HG03095 (cell line): ENCODE data around the gene KCNN3.
"Not testable (repeated sequence)": the region's sequence is repeated elsewhere in the genome, so short reads cannot be mapped to it uniquely, and the experiment has no call there.

Experiments used
- ATAC-seq: cut with Tn5 transposase; IDR thresholded peaks from one replicate; pipeline ENCODE4 v1.9.1; 2021; ENCODE audit warnings: moderate library complexity; ENCODE audit not compliant: unreplicated experiment

KCNN3 gene

GRCh38 chr1:154712166-154712810 lies 157.8 kb downstream of the KCNN3 start:
- ATAC-seq: no peak

DNA sequence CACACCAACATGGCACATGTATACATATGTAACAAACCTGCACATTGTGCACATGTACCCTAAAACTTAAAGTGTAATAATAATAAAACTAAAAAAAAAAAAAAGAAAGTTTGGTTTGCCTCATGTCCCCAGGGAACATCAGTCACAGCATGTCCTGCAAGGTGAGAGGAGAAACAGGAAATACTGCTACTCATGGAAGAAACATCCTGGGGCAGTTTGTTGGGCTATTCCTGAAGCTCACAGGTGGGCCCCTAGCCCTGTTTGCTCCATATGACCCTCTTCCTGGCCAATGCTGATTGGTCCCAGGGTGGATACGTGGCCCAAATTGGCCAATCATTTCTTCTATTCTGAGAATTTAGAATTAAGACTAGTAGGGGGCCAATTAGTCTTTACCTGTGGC lies 158.7 kb downstream of the KCNN3 start:
- no peak for ATAC-seq

- ATAC-seq: no peak
Observed at GRCh38 chr1:154710106-154710505, 160.0 kb downstream of the KCNN3 start.

GRCh38 chr1:154707901-154708463 lies 162.1 kb downstream of the KCNN3 start:
- ATAC-seq: no peak

GRCh38 chr1:154706851-154707250 lies 163.2 kb downstream of the KCNN3 start:
- no peak for ATAC-seq

DNA sequence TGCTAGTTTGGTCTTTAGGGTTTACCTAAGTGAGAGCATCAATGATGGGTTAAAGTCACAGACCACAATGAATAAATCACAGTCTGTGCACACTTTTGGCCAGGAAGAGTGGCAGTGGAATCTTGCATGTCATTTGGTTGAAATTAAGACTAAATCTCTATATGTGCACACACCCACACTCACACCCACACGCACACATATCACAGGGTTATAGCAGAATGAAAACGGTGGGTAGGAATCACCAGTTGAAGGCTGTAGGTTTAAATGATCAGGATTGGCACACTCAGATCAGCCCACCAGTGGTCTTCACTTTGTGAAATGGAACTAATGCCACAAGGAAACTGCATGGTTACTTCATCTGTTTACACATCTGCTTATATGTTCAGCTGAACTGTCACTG lies 164.5 kb downstream of the KCNN3 start:
- ATAC-seq: no peak

GRCh38 chr1:154703170-154703569 lies 166.9 kb downstream of the KCNN3 start:
- ATAC-seq: no peak

GRCh38 chr1:154698320-154699096 lies 171.6 kb downstream of the KCNN3 start:
- no peak for ATAC-seq

DNA sequence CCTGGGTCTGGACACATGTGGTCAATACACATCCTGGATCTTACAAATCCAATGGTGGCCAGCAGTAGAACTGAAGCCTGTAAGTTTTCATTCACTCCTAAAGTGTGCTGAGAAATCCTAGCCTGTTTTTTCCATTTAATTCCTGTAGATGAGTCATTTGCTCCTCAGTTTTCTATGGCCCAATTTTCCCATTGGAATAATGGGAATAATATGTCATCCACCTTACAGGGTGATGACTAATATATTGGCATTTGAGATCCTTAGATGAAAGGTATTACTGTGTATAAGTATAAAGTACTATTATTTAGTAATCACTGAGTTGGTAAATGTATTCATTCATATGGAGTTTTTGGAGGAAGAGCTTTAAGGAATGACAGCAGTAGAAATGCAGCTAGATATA lies 172.4 kb downstream of the KCNN3 start:
- ATAC-seq: no peak

GRCh38 chr1:154696456-154696855 lies 173.6 kb downstream of the KCNN3 start:
- ATAC-seq: no peak

DNA sequence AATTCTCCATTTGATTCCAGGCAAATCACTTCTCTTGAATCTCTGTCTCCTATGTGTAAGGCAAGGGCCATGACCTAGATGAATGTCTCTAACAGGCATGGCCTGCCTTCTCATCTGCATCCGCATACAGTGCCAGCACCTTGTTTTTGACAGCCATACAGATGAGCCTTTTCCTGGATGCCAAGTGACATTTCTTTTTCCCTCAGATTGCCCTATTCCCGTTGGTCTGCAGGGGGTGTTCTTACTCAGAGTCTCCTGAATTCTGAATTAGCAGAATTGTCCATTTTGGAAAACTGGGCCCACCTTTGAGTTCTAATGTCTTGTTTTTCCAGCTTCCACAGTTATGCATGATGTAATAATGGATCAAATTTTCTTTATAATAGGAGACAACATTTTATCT lies 174.1 kb downstream of the KCNN3 start:
- no peak for ATAC-seq

- ATAC-seq: no peak
Observed at GRCh38 chr1:154694995-154695394, 175.1 kb downstream of the KCNN3 start.

- no peak for ATAC-seq
Observed at GRCh38 chr1:154689083-154689482, 181.0 kb downstream of the KCNN3 start.

DNA sequence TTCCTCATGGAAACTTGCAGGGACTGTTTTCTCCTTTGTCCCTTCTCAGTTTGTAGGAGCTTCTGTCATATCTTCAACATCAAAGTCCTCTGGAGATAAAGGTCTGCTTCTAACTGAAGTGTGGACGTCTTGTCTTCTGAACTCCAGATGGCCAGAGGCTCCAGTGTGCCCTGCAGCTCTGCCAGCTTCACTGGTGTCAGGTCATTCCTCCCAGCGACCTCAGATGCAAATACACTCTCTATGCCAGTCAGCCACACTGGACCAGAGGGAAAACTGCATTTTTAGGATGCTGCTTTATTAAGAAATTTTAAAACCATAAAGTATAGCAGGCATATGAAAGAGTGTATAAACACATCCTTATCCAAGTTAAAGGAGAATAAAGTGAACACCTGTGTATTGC lies 183.6 kb downstream of the KCNN3 start:
- no peak for ATAC-seq

DNA sequence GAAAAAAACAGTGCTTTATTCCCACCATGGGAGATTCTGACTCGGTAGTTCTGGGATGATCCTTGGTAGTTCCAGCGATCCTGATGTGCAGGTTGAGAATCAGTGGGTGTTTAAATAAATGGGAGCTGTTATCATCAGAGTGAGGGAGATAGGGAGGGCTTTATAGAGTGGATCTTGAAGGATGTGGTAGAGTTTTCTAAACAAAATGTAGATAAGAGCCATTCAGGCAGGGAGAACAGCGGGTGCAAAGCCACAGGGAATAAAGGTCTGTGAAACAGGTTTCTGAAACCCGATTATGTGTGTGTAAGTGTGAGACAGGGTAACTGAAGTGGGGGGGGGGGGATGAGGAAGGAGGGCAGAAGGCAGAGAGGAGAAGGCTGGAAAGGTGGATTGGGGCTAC lies 186.3 kb downstream of the KCNN3 start:
- ATAC-seq: no peak

- ATAC-seq: no peak
Observed at GRCh38 chr1:154682254-154682653, 187.8 kb downstream of the KCNN3 start.

- not testable (repeated sequence) for ATAC-seq
Observed at GRCh38 chr1:154677844-154678243, 192.2 kb downstream of the KCNN3 start.

GRCh38 chr1:154676847-154677246 lies 193.2 kb downstream of the KCNN3 start:
- ATAC-seq: not testable (repeated sequence)

DNA sequence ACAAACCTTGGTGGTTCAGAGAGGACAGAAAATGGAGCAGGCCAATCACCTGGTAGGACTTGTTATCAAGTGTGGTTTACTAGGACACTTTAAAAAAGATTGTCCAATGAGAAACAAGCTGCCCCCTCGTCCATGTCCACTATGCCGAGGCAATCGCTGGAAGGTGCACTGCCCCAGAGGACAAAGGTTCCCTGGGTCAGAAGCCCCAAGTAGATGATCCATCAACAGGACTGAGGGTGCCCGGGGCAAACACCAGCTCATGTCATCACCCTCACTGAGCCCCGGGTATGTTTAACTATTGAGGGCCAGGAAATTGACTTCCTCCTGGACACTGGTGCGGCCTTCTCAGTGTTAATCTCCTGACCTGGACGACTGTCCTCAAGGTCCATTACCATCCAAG lies 195.6 kb downstream of the KCNN3 start:
- not testable (repeated sequence) for ATAC-seq

- not testable (repeated sequence) for ATAC-seq
Observed at GRCh38 chr1:154672245-154672644, 197.8 kb downstream of the KCNN3 start.

DNA sequence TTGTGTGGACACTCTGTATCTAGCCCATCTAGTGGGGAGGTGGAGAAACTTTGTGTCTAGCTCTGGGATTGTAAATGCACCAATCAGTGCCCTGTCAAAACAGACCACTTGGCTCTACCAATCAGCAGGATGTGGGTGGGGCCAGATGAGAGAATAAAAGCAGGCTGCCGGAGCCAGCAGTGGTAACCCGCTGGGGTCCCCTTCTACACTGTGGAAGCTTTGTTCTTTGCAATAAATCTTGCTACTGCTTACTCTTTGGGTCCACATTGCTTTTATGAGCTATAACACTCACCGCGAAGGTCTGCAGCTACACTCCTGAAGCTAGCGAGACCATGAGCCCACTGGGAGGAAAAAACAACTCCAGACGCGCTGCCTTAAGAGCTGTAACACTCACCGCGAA lies 198.7 kb downstream of the KCNN3 start:
- not testable (repeated sequence) for ATAC-seq
